GM12892 (cell line): ENCODE data around the gene JAKMIP1.

Experiments
- DNase-seq: peaks from one replicate; pipeline ENCODE4 v3.0.0; 2011; ENCODE audit not compliant: insufficient read length
- FAIRE-seq: peaks from 2 replicates; lab custom pipeline; 2011; peaks lifted over from hg19 to GRCh38; lab: Jason Lieb, UNC
- POLR2A ChIP-seq: IDR thresholded peaks from 2 replicates; pipeline ENCODE4 v1.6.1; 2011; ENCODE audit warnings: low read depth, low read length, control low read depth
- POLR2AphosphoS5 ChIP-seq: IDR thresholded peaks from 2 replicates; pipeline ENCODE4 v1.6.1; 2011; ENCODE audit warnings: low read depth, low read length, control low read depth
- TAF1 ChIP-seq: IDR thresholded peaks from 2 replicates; pipeline ENCODE4 v1.6.1; 2011; ENCODE audit warnings: low read depth, mild to moderate bottlenecking, control low read depth, low read length, borderline replicate concordance

The JAKMIP1 gene

DNA sequence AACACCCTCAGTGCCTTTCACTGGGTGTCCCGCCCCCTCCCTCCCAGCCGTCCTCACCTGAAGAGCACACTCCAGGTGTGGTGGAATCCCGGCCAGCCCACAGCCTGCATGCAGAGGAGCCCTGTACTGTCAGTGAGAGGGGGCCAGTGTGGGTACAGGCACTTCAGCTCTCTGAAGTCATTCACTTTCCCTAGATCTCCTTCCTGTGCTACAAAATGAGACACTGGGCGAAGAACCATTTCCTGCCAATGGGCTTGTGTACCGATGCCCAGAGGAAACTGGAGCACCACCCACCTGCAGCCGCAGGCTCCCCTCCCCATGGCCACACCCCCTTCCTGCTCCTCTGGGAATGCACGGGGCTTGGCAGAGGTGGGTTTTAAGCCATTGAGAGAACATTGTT, 108.2 kb downstream of the JAKMIP1 start:
- TF ChIP-seq POLR2A (no peak), TAF1 (no peak), POLR2AphosphoS5 (no peak)
- no peak for FAIRE-seq
- DNase-seq: no peak

DNA sequence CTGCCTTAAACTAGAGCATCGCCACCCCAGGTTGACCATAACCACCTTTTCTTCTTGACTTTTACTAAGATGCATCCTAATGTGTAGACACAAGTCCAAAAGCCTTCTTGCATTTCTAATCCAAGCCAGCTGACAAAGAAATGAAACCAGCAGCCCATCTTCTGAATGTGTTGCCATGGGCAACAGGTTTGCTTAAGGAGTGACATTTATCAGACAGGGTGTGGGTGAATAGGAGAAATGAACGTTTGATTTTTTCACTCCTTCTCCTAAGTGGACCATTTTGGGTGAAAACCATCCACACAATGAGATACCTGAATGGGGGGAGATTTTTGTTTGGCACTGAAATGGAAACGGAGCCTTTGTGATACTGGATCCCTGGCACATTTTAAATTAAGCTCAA, 109.4 kb downstream of the JAKMIP1 start:
- DNase-seq: no peak
- no peak for TF ChIP-seq TAF1
- no peak for TF ChIP-seq POLR2AphosphoS5
- no peak for TF ChIP-seq POLR2A
- no peak for FAIRE-seq

DNA sequence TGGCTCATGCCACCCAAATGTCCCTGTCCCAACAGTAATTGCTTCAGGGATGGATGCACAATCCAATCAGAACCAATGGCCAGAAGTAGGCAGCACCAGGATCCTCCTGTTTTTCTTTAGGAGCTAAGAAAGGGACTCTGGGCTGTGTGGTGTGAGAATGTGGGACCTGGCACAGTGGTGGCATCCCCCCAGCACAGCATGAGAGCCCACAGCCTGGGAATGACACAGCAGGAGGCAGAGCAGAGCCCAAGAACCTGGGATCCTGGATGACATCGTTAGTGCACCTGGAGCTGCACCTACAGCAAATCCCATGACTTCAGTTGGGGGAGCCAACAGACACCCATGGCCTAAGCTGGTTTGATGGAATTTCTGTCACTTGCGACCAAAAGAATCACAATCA, 111.4 kb downstream of the JAKMIP1 start:
- FAIRE-seq (no peak), DNase-seq (no peak)
- TF ChIP-seq POLR2A: no peak

DNA sequence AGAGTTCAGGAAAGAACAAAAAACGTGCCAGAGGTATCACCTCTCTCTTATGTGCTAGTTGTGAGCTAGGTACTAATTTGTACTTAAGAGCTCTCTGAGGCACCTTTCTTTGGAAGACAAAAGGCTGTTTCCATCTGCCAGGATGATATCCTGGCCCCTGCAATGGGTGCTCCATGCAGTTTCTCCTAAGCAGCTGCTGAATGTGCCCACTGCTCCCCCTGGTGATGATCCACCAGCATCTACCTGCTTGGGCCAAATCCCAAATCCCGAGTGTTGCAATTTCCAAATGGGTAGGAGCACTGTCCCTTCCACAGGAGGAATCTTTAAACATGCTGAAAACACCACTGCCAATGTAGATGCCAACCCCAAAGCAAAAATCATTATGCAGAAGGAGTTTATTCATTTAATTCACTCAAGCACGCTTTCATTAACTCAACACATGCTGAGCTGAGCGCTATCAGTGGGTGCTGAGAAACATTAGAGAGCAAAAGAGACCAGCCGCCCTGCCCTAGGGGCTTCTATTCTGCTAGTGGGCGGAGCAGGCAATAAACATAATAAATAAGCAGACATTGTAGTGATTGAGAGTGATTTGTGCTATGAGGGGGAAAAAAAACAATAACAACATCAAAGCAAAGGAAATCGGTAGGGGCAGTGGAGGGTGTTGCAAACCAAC, 112.5 kb downstream of the JAKMIP1 start:
- no peak for FAIRE-seq
- DNase-seq: no peak

DNA sequence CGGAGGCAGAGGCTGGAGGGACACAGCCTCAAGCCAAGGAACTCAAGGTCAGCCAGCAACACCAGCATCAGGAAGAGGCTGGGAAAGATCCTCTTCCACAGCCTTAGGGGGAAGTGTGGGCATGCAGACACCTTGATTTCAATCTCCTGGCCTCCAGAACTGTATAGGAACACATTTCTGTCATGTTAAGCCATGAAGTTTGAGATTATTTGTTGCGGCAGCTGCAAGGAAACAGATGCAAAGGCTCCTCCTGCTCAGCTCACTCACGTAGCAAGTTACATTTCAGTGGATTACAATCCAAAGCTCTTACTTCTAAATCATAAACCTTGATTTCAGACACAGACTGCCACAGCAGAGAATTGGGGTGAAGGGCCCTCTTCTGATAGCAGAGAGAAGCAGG, 113.5 kb downstream of the JAKMIP1 start:
- DNase-seq (no peak), FAIRE-seq (no peak)
- no peak for TF ChIP-seq POLR2A
- TF ChIP-seq POLR2AphosphoS5: no peak
- no peak for TF ChIP-seq TAF1

More for the DNA sequence above, 112.5 kb downstream of the JAKMIP1 start:
- TF ChIP-seq POLR2A (no peak), POLR2AphosphoS5 (no peak), TAF1 (no peak)

DNA sequence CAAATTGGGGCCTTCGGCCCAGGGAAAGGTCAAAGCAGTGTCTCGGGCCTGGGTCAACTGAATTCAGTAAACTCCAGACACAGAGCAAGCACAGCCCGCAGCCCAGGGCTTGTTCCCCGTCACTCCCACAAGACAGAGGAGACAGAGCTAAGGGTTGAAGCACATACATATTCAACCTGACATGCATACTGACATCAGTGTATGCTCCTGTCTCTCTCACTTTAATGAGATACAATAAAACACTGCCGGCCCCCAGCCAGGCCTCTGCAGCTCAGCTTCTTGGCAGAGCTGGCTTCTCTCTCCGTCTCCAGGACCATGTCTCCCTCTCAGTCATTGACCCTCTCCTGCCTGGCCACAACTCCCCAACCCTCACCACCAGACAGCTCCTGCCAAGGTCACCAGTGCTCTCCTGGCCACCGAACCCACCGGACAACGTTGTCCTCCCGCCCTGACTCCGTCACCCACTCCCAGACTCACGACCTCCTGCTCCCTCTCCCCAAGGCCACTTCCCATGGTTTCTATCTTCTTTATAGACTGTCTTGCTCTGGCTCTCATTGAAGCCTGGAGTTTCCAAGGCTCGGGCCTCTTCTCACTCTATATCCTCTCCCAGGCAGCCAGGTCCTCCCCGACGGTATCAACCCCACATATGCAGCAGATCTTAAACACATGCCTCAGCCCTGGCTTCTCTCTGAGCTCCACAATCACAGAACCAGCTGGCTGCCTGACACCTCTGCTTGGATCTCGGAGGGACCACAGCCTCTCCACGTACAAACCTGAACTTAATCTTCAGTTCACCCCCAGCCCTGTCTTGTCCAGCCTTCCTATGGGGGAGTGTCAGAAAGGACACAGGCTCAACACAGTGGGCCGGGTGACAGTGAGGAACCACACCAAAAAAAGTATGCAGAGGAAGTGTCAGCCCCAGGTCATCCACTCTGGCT, 114.4 kb downstream of the JAKMIP1 start:
- no peak for FAIRE-seq
- no peak for DNase-seq
- TF ChIP-seq POLR2A: no peak
- TF ChIP-seq TAF1: no peak
- TF ChIP-seq POLR2AphosphoS5: no peak

DNA sequence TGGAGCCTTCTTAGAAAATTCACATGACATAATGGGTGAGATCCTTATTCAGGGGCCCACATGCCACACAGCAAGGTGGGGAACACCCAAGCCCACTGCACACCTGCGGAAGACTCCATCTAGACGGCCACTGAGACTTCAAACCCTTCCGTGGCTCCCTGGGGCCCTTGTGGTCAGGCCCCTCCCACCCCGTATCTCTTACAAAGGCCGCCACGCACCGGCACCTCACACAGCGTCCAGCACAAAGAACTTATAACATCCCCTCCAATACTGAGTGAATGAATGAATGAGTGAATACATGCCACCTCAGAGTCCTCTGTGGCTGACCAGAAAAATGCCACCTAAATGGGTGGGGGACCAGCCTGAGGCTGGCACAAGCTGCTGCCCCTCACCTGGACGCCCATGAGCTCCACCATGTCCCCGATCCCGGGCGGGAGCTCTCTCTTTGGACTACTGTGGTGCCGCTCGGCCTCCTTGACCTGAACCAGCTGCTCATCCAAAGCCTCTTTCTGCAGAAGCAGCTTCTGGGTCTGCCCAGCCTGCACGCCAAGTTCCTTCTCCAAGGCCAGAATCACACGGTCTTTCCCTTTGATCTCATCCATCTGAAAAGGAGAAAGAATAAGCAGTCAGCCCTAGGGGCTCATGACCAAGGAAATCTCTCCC, 115.2 kb downstream of the JAKMIP1 start:
- TF ChIP-seq TAF1: no peak
- no peak for TF ChIP-seq POLR2A
- no peak for TF ChIP-seq POLR2AphosphoS5
- DNase-seq (no peak), FAIRE-seq (no peak)

DNA sequence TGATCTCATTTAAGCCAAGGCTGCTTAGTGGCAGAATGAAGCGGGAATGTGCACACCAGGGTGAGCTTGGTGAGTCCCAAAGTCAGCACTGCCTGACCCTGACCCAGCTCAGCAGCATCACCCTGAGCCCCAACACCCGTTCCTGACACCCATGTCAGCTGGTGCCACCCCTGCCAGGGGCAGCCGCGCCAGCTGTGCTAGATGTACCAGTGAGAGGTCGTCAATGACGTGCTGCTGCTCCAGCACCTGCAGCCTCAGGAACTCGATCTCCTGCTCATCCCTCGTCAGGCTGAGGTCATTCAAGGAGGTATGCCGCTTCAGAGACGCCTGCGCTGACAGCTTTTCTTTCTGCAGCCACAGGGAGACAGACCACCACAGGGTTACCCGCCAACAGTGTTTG, 120.4 kb downstream of the JAKMIP1 start:
- TF ChIP-seq POLR2A: no peak
- TF ChIP-seq POLR2AphosphoS5: no peak
- no peak for TF ChIP-seq TAF1
- FAIRE-seq: no peak
- DNase-seq: no peak

DNA sequence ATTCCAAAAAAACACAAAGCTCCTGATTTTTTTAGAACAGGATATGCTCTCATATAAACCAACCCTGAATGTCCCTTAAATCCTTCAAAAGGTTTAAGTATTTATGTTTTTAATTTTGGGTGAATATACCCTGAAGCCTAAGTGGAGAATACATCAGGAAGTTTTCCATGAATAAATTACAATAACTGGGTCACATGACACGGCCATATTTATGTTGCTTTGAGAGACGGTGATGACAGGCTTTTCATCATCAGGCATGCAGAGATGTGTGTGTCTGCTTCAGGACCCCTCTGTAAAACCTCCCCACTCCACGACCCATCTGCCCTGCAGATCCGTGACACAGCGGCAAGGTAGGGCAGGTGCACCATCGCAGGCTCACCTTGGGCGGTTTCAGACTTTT, 121.8 kb downstream of the JAKMIP1 start:
- no peak for DNase-seq
- no peak for FAIRE-seq
- TF ChIP-seq POLR2AphosphoS5 (no peak), TAF1 (no peak), POLR2A (no peak)

DNA sequence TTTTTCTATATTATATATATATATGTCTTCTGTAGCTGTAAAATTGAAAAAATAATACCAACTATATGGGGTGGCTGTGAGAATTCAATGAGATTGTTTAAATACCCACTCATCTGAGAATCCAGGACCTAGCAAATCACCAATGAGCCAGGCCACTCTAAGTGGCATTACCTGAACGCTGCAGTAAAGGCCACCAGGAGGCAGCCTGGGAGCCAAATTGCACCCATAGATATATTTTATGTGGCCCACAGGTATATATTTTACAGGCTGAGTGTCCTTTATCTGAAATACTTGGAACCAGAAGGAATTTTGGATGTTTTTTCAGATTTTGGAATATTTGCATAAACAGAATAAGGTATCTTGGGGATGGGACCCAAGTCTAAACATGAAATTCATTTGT, 124.0 kb downstream of the JAKMIP1 start:
- TF ChIP-seq TAF1: no peak
- TF ChIP-seq POLR2A: no peak
- TF ChIP-seq POLR2AphosphoS5: no peak
- FAIRE-seq (peak; percentile 50), DNase-seq (no peak)

DNA sequence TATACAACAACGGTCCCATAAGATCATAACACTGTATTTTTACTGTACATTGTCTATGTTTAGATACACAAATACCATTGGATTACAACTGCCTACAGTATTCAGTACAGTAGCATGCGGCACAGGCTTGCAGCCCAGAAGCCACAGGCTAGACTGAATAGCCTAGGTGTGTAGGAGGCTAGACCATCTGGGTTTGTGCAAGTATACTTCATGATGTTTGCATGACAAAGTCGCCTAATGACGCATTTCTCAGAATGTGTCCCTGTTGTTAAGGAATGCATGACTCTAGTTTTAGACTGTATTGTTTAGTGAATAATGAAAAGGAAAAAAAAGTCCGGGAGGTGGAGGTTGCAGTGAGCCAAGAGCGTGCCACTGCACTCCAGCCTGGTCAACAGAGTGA, 125.6 kb downstream of the JAKMIP1 start:
- no peak for FAIRE-seq

DNA sequence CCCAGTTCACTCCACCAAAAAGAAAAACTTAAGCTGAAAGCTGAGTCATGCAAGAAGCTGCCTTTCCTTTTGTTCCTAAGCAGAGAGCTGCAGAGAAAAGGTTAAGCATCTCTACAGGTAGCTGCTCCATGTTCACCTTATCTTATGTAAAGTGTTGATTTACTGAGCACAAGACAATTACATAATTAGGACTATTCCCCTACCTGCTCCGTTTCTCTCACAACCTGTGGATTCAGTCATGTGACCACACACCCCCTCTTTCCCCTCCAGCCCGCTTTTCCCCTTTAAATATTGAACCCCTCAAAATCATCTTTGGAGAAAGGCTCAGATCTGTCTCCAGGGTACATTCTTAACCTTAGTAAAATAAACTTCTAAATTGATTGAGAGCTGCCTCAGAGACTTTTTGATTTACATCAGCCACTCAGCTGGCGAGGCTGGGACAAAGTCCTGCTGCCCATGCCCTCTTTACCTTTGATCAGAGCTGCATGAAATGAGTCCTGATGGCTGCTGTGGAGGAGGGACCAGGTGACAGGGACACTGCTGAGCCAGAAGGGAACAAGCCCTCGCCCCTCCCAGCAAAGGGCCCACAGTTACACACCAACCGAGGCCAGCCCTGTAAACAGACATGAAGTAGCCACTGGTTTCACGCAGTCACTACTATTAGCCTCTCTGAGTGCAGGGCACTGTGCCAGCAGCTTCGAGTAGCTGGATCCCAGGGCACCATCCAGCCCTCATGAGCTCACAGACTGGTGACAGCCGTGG, 128.2 kb downstream of the JAKMIP1 start:
- FAIRE-seq (no peak), DNase-seq (no peak)
- TF ChIP-seq POLR2A: no peak
- TF ChIP-seq TAF1: no peak
- TF ChIP-seq POLR2AphosphoS5: no peak

More for the DNA sequence above, 125.6 kb downstream of the JAKMIP1 start:
- no peak for TF ChIP-seq POLR2AphosphoS5
- TF ChIP-seq TAF1: no peak
- TF ChIP-seq POLR2A: no peak
- DNase-seq: no peak
